ENCODE data around the gene HAPLN3.

HAPLN3 gene

GRCh38 chr15:88894348-88894818 is 961 bp downstream of the HAPLN3 start:
- DNase-seq (ENCODE audit: low read depth), result peak; percentile 76

- DNase-seq (ENCODE audit: low read depth), result no peak
Measured at GRCh38 chr15:88891540-88892254, 3.6 kb downstream of the HAPLN3 start.

GRCh38 chr15:88890495-88890894 is 4.8 kb downstream of the HAPLN3 start:
- no peak for DNase-seq (ENCODE audit: low read depth)

- DNase-seq (ENCODE audit: low read depth), result no peak
Measured at GRCh38 chr15:88888719-88889118, 6.6 kb downstream of the HAPLN3 start.

GRCh38 chr15:88887068-88887580 is 8.2 kb downstream of the HAPLN3 start:
- DNase-seq (ENCODE audit: low read depth), result no peak

- DNase-seq (ENCODE audit: low read depth), result no peak
Measured at GRCh38 chr15:88882785-88883184, 12.6 kb downstream of the HAPLN3 start.

- no peak for DNase-seq (ENCODE audit: low read depth)
Measured at GRCh38 chr15:88881775-88882174, 13.6 kb downstream of the HAPLN3 start.

- DNase-seq (ENCODE audit: low read depth), result no peak
Measured at GRCh38 chr15:88880944-88881740, 14.2 kb downstream of the HAPLN3 start.

- DNase-seq (ENCODE audit: low read depth), result no peak
Measured at GRCh38 chr15:88878720-88879184, 16.6 kb downstream of the HAPLN3 start.

GRCh38 chr15:88877906-88878305 is 17.4 kb downstream of the HAPLN3 start:
- DNase-seq (ENCODE audit: low read depth), result no peak

- no peak for DNase-seq (ENCODE audit: low read depth)
Measured at GRCh38 chr15:88877415-88877814, 17.9 kb downstream of the HAPLN3 start.

- no peak for DNase-seq (ENCODE audit: low read depth)
Measured at GRCh38 chr15:88876573-88876972, 18.8 kb downstream of the HAPLN3 start.

GRCh38 chr15:88874684-88875083 is 20.7 kb downstream of the HAPLN3 start:
- no peak for DNase-seq (ENCODE audit: low read depth)

GRCh38 chr15:88874275-88874674 is 21.1 kb downstream of the HAPLN3 start:
- DNase-seq (ENCODE audit: low read depth), result no peak

GRCh38 chr15:88873786-88874185 is 21.6 kb downstream of the HAPLN3 start:
- no peak for DNase-seq (ENCODE audit: low read depth)

- no peak for DNase-seq (ENCODE audit: low read depth)
Measured at GRCh38 chr15:88872706-88873105, 22.6 kb downstream of the HAPLN3 start.

GRCh38 chr15:88872106-88872505 is 23.2 kb downstream of the HAPLN3 start:
- no peak for DNase-seq (ENCODE audit: low read depth)

- DNase-seq (ENCODE audit: low read depth), result no peak
Measured at GRCh38 chr15:88871313-88871712, 24.0 kb downstream of the HAPLN3 start.

GRCh38 chr15:88866295-88866881 is 29.0 kb downstream of the HAPLN3 start:
- no peak for DNase-seq (ENCODE audit: low read depth)

- DNase-seq (ENCODE audit: low read depth), result no peak
Measured at GRCh38 chr15:88865498-88866099, 29.7 kb downstream of the HAPLN3 start.

- DNase-seq (ENCODE audit: low read depth), result no peak
Measured at GRCh38 chr15:88864861-88865497, 30.4 kb downstream of the HAPLN3 start.

- DNase-seq (ENCODE audit: low read depth), result no peak
Measured at GRCh38 chr15:88863412-88863811, 31.9 kb downstream of the HAPLN3 start.
